Measurements from ENCODE around the gene AADAT.
A peak's percentile ranks its signal among the peaks of the same experiment; 100 is the strongest.
"Not testable (repeated sequence)": the region's sequence is repeated elsewhere in the genome, so short reads cannot be mapped to it uniquely, and the experiment has no call there.

The AADAT gene

DNA sequence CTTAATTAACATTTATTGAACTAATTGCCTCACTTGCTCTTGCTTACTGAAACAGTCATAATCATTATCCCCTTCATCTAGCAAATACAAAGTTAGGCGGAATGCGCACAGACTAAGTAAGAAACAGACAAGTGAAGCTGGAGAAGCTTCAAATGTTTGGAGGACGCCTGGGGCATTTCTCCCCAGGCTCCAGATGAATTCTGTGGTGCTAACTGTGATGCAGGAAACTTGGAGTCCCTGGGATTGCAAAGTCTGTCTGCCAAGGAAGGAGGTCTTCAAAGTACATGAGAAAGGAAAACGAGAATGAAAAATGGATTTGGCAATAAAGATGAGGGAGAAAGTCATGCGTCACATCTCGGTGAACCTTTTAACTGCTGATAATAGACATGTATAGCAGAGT lies 40.0 kb downstream of the AADAT start:
- TF ChIP-seq, protein P1, sequence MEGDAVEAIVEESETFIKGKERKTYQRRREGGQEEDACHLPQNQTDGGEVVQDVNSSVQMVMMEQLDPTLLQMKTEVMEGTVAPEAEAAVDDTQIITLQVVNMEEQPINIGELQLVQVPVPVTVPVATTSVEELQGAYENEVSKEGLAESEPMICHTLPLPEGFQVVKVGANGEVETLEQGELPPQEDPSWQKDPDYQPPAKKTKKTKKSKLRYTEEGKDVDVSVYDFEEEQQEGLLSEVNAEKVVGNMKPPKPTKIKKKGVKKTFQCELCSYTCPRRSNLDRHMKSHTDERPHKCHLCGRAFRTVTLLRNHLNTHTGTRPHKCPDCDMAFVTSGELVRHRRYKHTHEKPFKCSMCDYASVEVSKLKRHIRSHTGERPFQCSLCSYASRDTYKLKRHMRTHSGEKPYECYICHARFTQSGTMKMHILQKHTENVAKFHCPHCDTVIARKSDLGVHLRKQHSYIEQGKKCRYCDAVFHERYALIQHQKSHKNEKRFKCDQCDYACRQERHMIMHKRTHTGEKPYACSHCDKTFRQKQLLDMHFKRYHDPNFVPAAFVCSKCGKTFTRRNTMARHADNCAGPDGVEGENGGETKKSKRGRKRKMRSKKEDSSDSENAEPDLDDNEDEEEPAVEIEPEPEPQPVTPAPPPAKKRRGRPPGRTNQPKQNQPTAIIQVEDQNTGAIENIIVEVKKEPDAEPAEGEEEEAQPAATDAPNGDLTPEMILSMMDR (conservative IDR thresholded peaks at IDR 0.05; ENCODE audit: low read depth, low read length): no peak
- no peak overlapping the region for H3K27ac ChIP-seq
- no peaks in the 10 kb centered on the region for H3K27me3 ChIP-seq (ENCODE audit: insufficient read depth, low read depth)
- H2AFZ ChIP-seq (ENCODE audit: low read depth): no peak overlapping the region
- no peak overlapping the region for H3K9ac ChIP-seq
- no peak overlapping the region for H3K4me3 ChIP-seq (IDR thresholded peaks at IDR 0.05; ENCODE audit: insufficient read depth, low read depth, low read length)
- H3K4me1 ChIP-seq (ENCODE audit: low read depth, poor library complexity, severe bottlenecking): no peaks in the 10 kb centered on the region
- no peaks in the 10 kb centered on the region for H3K36me3 ChIP-seq (ENCODE audit: insufficient read depth)
- H3K4me2 ChIP-seq: no peak overlapping the region
- H3K79me2 ChIP-seq (ENCODE audit: insufficient read depth, low read depth): no peaks in the 10 kb centered on the region
- H4K20me1 ChIP-seq (ENCODE audit: insufficient read depth): no peaks in the 10 kb centered on the region

DNA sequence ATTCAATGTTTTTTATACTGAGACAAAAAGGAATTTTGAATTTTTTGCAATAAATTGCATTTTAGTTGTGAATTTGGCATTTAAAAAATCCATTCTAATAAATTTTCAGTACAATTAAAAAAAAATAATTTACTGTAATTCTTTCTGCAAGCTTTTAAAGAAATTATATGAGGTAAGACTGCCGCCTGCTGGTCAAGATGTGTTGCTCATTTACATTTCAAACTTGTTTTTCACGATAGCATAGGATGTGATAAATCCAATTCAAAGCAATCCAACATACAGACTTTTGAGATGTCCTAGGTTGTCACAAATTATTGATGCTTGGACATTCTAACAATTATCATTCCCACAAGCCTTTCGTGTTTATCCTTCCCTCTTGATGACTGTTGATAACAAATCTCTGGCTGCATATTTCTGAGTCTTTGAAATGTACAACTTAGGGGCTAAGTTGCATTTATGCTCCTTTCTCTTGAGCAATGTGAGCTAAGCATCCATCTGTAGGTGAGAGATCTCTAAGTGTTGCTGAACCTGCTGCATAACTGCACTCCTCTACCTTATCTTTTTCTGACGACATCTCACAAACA lies 41.9 kb downstream of the AADAT start:
- Histone ChIP-seq H3K36me3 (ENCODE audit: insufficient read depth) (no peaks in the 10 kb centered on the region), H3K27me3 (ENCODE audit: insufficient read depth, low read depth) (no peaks in the 10 kb centered on the region), H2AFZ (ENCODE audit: low read depth) (no peak overlapping the region), H3K4me3 (IDR thresholded peaks at IDR 0.05; ENCODE audit: insufficient read depth, low read depth, low read length) (no peak overlapping the region), H3K4me2 (no peak overlapping the region), H3K9ac (no peak overlapping the region), H3K79me2 (ENCODE audit: insufficient read depth, low read depth) (no peaks in the 10 kb centered on the region), H4K20me1 (ENCODE audit: insufficient read depth) (no peaks in the 10 kb centered on the region), H3K27ac (no peak overlapping the region), H3K4me1 (ENCODE audit: low read depth, poor library complexity, severe bottlenecking) (no peaks in the 10 kb centered on the region)
- TF ChIP-seq, protein P1 (conservative IDR thresholded peaks at IDR 0.05; ENCODE audit: low read depth, low read length): peak; percentile 84

DNA sequence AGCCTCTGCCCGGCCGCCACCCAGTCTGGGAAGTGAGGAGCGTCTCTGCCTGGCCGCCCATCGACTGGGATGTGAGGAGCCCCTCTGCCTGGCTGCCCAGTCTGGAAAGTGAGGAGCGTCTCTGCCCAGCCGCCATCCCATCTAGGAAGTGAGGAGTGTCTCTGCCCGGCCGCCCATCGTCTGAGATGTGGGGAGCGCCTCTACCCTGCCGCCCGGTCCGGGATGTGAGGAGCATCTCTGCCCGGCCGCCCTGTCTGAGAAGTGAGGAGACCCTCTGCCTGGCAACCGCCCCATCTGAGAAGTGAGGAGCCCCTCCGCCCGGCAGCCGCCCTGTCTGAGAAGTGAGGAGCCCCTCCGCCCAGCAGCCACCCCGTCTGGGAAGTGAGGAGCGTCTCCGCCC lies 43.6 kb downstream of the AADAT start:
- not testable (repeated sequence) for H2AFZ ChIP-seq (ENCODE audit: low read depth); H3K79me2 ChIP-seq (ENCODE audit: insufficient read depth, low read depth); H3K36me3 ChIP-seq (ENCODE audit: insufficient read depth); H3K4me3 ChIP-seq (IDR thresholded peaks at IDR 0.05; ENCODE audit: insufficient read depth, low read depth, low read length); H3K27ac ChIP-seq; H3K4me1 ChIP-seq (ENCODE audit: low read depth, poor library complexity, severe bottlenecking); H3K4me2 ChIP-seq; H4K20me1 ChIP-seq (ENCODE audit: insufficient read depth); H3K9ac ChIP-seq; H3K27me3 ChIP-seq (ENCODE audit: insufficient read depth, low read depth)

- H3K4me2 ChIP-seq: no peak overlapping the region
- H3K36me3 ChIP-seq (ENCODE audit: insufficient read depth): no peaks in the 10 kb centered on the region
- no peaks in the 10 kb centered on the region for H3K27me3 ChIP-seq (ENCODE audit: insufficient read depth, low read depth)
- no peak overlapping the region for H3K27ac ChIP-seq
- H4K20me1 ChIP-seq (ENCODE audit: insufficient read depth): no peaks in the 10 kb centered on the region
- no peak overlapping the region for H3K4me3 ChIP-seq (IDR thresholded peaks at IDR 0.05; ENCODE audit: insufficient read depth, low read depth, low read length)
- H3K9ac ChIP-seq: no peak overlapping the region
- TF ChIP-seq, protein P1 (conservative IDR thresholded peaks at IDR 0.05; ENCODE audit: low read depth, low read length): no peak
- no peaks in the 10 kb centered on the region for H3K4me1 ChIP-seq (ENCODE audit: low read depth, poor library complexity, severe bottlenecking)
- H2AFZ ChIP-seq (ENCODE audit: low read depth): no peak overlapping the region
- H3K79me2 ChIP-seq (ENCODE audit: insufficient read depth, low read depth): no peaks in the 10 kb centered on the region
Measured at GRCh38 chr4:170040031-170040680, 49.6 kb downstream of the AADAT start.

DNA sequence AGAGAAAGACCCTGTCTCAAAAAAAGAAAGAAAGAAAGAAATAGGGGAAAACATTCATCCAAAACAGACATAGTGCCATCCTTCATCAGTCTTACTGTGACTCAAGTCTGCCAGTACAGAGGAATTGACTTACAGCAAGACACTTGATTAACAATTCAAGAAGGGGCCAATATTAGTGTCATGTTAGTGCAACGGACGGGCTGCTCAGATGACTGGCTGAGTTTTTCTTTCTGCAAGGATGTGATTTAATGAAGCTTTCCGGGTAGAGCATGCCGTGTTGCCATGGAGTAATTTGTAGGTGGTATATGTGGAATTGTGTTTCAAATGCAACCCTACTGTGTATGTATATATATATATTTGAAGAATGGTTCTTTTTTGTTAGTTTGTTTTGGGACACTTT lies 51.0 kb downstream of the AADAT start:
- Histone ChIP-seq H3K36me3 (ENCODE audit: insufficient read depth) (no peaks in the 10 kb centered on the region), H3K4me2 (no peak overlapping the region), H3K27me3 (ENCODE audit: insufficient read depth, low read depth) (no peaks in the 10 kb centered on the region), H3K4me3 (IDR thresholded peaks at IDR 0.05; ENCODE audit: insufficient read depth, low read depth, low read length) (no peak overlapping the region), H3K79me2 (ENCODE audit: insufficient read depth, low read depth) (no peaks in the 10 kb centered on the region), H3K27ac (no peak overlapping the region), H4K20me1 (ENCODE audit: insufficient read depth) (no peaks in the 10 kb centered on the region), H3K9ac (no peak overlapping the region), H3K4me1 (ENCODE audit: low read depth, poor library complexity, severe bottlenecking) (no peaks in the 10 kb centered on the region), H2AFZ (ENCODE audit: low read depth) (no peak overlapping the region)
- TF ChIP-seq, protein P1 (conservative IDR thresholded peaks at IDR 0.05; ENCODE audit: low read depth, low read length): no peak

Measured in KMS-11 (cell line).